Activated CD4-positive, CD25-positive, alpha-beta regulatory T cell treated with anti-CD3 and anti-CD28 coated beads, Interleukin-2, amount 50 U/mL, for 16 hours (primary cell): ENCODE results near the gene NALCN.
"Not testable (repeated sequence)": the region's sequence is repeated elsewhere in the genome, so short reads cannot be mapped to it uniquely, and the experiment has no call there.

ENCODE experiments used
- DNase-seq: peaks from one replicate; pipeline ENCODE4 v3.0.0-alpha.2; 2020; ENCODE audit warnings: low read depth, low spot score

Gene NALCN

DNA sequence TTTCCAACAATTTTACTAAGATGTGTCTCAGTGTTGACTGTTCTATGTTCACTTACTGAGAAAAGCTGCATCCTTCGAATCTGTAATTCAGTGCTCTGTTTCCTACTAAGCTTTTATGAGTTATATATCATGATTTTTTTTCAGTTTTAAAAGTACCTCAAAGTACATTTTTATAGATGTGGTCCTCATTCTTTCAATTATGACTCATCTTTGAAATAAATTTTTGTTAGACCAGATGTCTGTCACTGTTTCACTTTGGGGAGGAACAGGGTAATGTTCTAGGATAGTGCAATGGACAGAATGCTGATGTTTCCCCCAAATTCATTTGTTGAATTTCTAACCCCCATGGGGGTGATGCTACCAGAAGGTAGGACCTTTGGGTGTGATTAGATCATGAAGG, 74.8 kb downstream of the NALCN start:
- DNase-seq: no peak

DNA sequence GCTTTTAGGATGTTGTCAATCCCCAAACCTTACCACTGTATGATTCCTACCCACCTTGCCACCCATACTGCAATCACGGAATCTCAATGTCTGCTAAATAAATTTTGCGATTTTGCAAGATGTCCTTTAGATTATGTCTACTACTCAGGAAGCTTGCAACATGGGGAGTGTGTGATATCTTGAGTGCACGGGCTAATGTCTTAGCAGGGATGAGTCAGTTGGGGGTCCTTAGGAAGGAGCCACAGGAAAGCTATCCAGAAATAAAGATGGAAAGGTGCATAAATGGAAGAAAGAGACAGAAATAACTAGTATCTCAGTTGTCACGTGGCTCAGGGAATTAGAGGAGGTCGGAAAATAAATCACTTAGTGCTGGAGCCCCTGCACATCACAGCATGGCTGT, 77.1 kb downstream of the NALCN start:
- no peak for DNase-seq

- no peak for DNase-seq
Observed at GRCh38 chr13:101332583-101332982, 83.7 kb downstream of the NALCN start.

GRCh38 chr13:101331731-101332130, 84.6 kb downstream of the NALCN start:
- DNase-seq: no peak

DNA sequence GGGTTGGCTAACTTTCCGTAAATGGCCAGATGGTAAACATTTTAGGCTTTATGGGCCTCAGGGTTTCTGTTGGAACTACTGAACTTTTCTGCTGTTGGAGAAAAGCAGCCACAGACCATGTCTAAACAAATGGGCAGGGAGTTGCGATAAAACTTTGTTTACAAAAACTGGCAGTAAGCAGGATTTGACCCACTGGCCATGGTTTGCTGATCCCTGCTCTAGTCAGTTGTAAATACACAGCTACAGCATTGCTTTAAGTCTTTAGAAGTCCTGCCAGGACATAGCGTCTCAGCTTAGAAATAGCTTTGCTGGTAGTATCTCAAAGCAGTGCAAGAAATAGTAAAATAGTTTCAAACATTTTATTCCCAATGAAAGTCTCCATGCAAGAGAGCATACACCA, 88.4 kb downstream of the NALCN start:
- no peak for DNase-seq

- no peak for DNase-seq
Observed at GRCh38 chr13:101326710-101327109, 89.6 kb downstream of the NALCN start.

DNA sequence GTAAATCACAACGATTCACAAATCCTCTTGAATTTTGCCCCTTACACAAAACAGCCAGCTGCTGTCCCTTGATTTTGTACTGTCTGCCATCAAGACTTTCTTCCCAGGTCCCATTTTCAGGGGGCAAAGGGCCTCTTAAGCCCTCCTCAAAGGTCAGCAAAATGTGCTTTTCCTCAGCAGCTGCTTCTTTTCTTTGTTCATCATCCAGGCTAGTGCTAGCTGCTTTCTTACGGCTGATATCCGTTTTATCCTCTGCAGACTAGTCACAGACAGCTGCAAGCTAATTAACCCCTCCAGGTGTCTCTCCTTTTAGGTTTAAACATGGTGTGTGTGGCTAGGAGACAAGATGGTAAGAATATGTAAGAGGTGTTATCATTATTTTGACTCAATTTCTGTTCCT, 90.9 kb downstream of the NALCN start:
- no peak for DNase-seq

GRCh38 chr13:101323601-101324000, 92.7 kb downstream of the NALCN start:
- DNase-seq: no peak

GRCh38 chr13:101317986-101318523, 98.3 kb downstream of the NALCN start:
- no peak for DNase-seq

- not testable (repeated sequence) for DNase-seq
Observed at GRCh38 chr13:101313479-101313878, 102.8 kb downstream of the NALCN start.

GRCh38 chr13:101309014-101309619, 107.2 kb downstream of the NALCN start:
- DNase-seq: no peak

DNA sequence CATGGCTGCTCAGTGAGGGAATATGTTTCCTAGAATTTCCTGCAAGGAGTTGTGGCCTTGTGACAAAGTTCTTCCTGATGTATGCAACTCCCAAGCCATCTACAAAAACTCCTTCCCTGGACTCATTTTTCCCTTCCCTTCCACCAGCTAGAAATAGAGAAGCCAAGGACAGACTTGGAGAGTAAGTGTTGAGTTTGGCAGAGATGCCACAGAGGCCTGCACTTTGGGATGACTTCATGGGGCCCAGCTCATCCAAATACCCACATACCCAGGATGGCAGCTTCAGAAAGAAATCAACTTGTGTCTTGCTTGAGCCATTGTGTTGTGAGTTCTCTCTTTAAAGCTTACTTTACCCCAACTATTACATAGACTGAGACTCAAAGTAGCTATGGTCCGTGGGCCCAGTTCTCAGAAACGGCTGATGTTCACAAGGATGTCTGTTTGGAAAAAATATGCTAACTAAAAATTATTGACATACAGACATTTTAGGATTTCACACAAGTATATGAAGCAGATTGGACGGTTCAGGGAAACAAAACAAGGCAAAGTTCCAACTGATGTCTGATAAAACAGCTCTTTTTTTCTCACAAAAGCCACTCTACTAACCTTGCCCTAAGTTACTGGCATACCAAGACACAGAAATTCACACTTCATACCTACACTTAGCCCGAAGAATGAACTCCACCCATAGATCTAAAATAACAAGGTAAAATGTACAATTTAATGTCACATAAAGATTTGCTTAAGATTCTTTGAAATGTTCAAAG, 107.9 kb downstream of the NALCN start:
- no peak for DNase-seq

- no peak for DNase-seq
Observed at GRCh38 chr13:101307181-101307701, 109.1 kb downstream of the NALCN start.

GRCh38 chr13:101306773-101307172, 109.5 kb downstream of the NALCN start:
- no peak for DNase-seq

DNA sequence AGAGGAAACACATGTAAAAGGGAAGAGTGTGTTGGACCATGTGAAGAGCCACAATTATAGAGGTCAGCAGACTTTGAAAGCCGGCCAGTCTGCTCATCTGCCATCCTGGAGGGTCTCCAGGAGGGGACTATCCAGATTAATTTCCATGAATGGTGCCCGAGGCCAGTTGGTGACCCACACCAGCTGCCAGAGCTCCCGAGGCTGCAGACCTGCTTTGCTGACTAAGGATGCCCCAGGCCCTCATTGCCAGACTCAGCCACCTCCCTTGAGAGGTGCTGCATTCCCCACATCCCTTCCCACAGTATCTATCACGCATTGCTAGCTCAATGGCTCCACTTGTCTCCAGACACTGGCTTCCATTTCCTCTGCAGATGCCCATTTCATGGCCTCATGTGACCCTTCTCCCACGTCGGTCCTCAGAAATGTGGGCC, 110.3 kb downstream of the NALCN start:
- DNase-seq: no peak

DNA sequence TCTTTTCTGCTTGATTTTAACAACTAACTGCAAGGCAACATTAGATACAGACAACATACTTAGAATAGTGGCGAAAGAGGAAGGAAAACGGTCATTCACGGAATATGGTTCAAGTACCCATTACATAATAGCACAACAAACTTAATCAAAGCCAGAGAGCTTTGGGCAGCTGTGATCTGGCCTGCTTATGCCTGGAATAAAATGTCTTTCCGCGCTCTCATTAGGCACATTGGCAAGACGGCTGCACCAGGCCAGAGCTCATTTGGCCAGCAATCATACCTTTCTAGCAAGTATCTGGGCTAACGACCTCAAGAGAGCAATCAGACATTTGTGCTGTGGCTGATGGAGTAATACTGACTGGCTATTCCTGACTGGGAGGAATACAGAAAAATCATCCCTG, 112.8 kb downstream of the NALCN start:
- no peak for DNase-seq

DNA sequence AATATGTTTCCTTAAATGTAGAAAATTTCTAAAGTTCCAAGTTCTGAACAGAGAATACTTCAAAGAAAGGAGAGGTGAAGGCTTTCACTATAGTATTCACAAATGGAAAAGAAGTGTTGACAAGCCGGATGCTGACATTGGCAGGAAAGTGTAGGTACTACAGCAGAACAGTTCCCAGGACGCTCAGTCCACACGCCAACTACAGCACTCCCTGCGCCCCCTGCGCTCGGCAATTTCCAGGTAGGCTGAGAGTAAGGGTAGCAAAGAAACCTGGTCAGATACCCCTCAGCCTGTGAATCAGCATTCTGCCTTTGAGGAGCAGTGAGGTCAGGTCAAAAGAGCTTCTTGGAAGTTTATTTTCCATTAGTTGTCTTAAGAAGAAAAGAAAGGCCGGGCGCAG, 115.3 kb downstream of the NALCN start:
- DNase-seq: no peak

DNA sequence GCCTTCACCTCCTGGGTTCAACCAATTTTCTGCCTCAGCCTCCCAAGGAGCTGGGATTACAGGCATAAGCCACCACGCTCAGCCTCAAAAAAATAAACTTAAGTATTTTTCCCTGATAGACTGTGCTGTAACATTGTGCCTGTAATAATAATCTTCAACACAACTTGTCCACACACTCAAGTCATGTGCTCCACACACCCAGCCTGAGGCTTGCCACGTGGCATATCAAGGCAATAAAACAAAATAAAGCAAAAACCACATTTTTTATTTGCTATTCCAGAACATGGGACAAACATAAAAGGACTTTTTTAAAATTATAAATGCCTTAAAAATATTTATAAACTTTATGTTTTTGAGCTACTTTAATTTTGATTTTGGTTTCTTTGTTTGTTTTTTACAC, 115.8 kb downstream of the NALCN start:
- DNase-seq: no peak

DNA sequence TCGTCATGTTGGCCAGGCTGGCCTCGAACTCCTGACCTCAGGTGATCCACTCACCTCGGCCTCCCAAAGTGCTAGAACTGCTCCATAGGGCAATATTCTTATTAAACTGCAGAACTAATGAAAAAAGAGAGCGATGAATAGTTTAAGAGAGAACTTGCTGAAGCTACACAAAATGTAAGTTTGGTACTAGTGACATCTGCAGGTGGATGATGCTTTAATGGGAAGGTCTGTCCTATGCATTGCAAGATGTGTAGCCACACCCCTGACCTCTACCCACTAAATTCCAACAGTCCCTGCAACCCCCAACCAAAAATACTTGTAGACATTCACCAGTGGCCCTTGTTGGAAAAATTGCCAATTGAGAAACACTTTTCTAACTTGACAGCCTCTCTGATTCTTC, 117.8 kb downstream of the NALCN start:
- DNase-seq: no peak

- DNase-seq: no peak
Observed at GRCh38 chr13:101297794-101298193, 118.5 kb downstream of the NALCN start.

DNA sequence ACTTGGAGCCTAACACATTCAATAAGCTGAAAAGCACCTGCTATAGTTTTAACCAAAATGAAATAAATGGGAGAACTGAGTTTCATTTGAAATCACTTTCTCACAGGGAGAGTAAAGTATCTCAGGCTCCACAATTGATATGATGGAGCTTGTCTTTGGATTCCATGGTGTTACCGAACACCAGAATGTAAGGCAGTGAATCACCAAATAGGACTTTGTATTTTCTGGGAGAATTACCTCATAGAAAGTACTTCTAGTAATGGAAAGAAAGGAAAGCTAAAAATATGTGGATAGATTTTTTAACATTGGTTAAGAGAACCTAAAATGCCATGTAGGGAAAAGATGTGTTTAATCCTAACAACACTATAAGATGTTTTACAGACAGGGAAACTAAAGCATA, 123.6 kb downstream of the NALCN start:
- no peak for DNase-seq

- no peak for DNase-seq
Observed at GRCh38 chr13:101291646-101292515, 124.4 kb downstream of the NALCN start.
